ENCODE data around the gene TTLL5. TPM values are rescaled to one million over a fixed set of nuclear protein-coding genes. Genes with fewer than 3 reads are reported as not detected.

The TTLL5 gene
- total and polyA plus RNA-seq, 9 of the 15 experiments (the other 6 are each of a cell fraction or from before 2014, with no cell fraction given) = 4.1 to 18.9 (median 12.6) TPM

- Histone ChIP-seq H3K27me3 (ENCODE audit: control insufficient read depth in 2 of 2, insufficient read depth in 2 of 2, low read length in 2 of 2) (peaks cover 0 to 8% of the 10 kb centered on the region in 2 experiments; a peak in 1 of 5 replicates), H3K9me3 (replicated peaks; ENCODE audit: control insufficient read depth, insufficient read depth, low read depth, low read length) (no peaks in the 10 kb centered on the region), H3K27ac (ENCODE audit: extremely low read depth, low read depth, low read length) (no peak overlapping the region), H3K4me3 (no peak overlapping the region), H3K4me1 (replicated peaks in 1 of 2; ENCODE audit: control insufficient read depth in 2 of 2, insufficient read depth in 2 of 2, low read length in 2 of 2) (no peaks in the 10 kb centered on the region), H3K79me2 (ENCODE audit: control insufficient read depth, insufficient read depth, low read length) (no peaks in the 10 kb centered on the region), H3K9me1 (ENCODE audit: control insufficient read depth, insufficient read depth, low read length) (no peaks in the 10 kb centered on the region), H4K20me1 (replicated peaks; ENCODE audit: control insufficient read depth, insufficient read depth, low read length) (no peaks in the 10 kb centered on the region), H2AFZ (ENCODE audit: low read depth, low read length) (no peak overlapping the region), H3K9ac (ENCODE audit: insufficient read depth in 1 of 2, low read depth in 2 of 2, low read length in 2 of 2) (no peak overlapping the region), H3K4me2 (ENCODE audit: insufficient read depth, low read length) (no peak overlapping the region), H3K36me3 (ENCODE audit: control insufficient read depth, insufficient read depth, low read length) (no peaks in the 10 kb centered on the region)
- ChIA-PET CTCF (ENCODE audit: low intra/inter-chr PET ratio) (no interaction called here), POLR2A (interaction anchor here (1.8 kb wide), 1 partner anchor 16 kb away, joined by 4 read pairs; no protein-coding TSS in a partner anchor)
- in situ Hi-C loops (cut with MboI) (no loop called here), intact Hi-C loops (cut with micrococcal nuclease) (no loop called here)
- WGBS (ENCODE audit: insufficient coverage, low coverage, missing lambda C conversion rate) = 3% methylated on average over 4 of the region's 4 CpGs
- no peak for FAIRE-seq
- no TSS peak for BruUV-seq (replicated peaks)
- no peak for ATAC-seq
- no peak for DNase-seq (ENCODE audit: extremely low read depth in 1 of 4, low spot score in 3 of 4)
- TF ChIP-seq NFE2 (IDR thresholded peaks at IDR 0.05; ENCODE audit: low read depth) = no peak
- no peak for TF ChIP-seq SMAD3 (CRISPR knock-in tag; conservative IDR thresholded peaks at IDR 0.05)
- no peak for TF ChIP-seq RREB1 (CRISPR knock-in tag; IDR thresholded peaks at IDR 0.05)
- TF ChIP-seq MCM7 (IDR thresholded peaks at IDR 0.05) = no peak
- no peak for TF ChIP-seq THAP12 (CRISPR knock-in tag; IDR thresholded peaks at IDR 0.05)
- no peak for TF ChIP-seq CEBPB (tag; IDR thresholded peaks at IDR 0.05)
- TF ChIP-seq ZNF512 (tag; IDR thresholded peaks at IDR 0.05) = no peak
- no peak for TF ChIP-seq FIP1L1 (IDR thresholded peaks at IDR 0.05; ENCODE audit: low read depth, low read length, poor library complexity, severe bottlenecking)
- TF ChIP-seq ZBTB8A (IDR thresholded peaks at IDR 0.05; ENCODE audit: partially characterized antibody) = no peak
- TF ChIP-seq ATF2 (CRISPR knock-in tag; IDR thresholded peaks at IDR 0.05) = no peak
- no peak for TF ChIP-seq ZNF780A (CRISPR knock-in tag; IDR thresholded peaks at IDR 0.05)
- no peak for TF ChIP-seq BMI1 (IDR thresholded peaks at IDR 0.05; ENCODE audit: low read length)
- no peak for TF ChIP-seq NUFIP1 (IDR thresholded peaks at IDR 0.05; ENCODE audit: partially characterized antibody)
Measured at GRCh38 chr14:75627406-75627805, 33.6 kb upstream of the TTLL5 start.
